Colonic mucosa (tissue), 4 donors: ENCODE measurements around the gene BTN3A1. TPM values are rescaled to one million over a fixed set of nuclear protein-coding genes. Genes with fewer than 3 reads are reported as not detected.
A peak's percentile ranks its signal among the peaks of the same experiment; 100 is the strongest.

ENCODE experiments used
- DNase-seq: peaks from one replicate; pipeline ENCODE4 v3.0.0-alpha.2; 2020
- H3K27ac ChIP-seq: fragments of 200-600 bp; one replicate; pipeline ENCODE4 v1.8.0; 2021
- H3K27me3 ChIP-seq: fragments of 200-600 bp; one replicate; pipeline ENCODE4 v1.8.0; 2021
- H3K36me3 ChIP-seq: fragments of 200-600 bp; one replicate; pipeline ENCODE4 v1.8.0; 2021
- H3K4me1 ChIP-seq: fragments of 200-600 bp; one replicate; pipeline ENCODE4 v1.8.0; 2021; ENCODE audit warnings: mild to moderate bottlenecking
- H3K4me3 ChIP-seq: fragments of 200-600 bp; one replicate; pipeline ENCODE4 v1.8.0; 2021
- H3K9ac ChIP-seq, 2 donors: one replicate each; pipeline ENCODE4 v1.7.0; 2013; ENCODE audit warnings: control low read depth in 2 of 2, low read depth in 2 of 2, low read length in 2 of 2
- H3K9me3 ChIP-seq: fragments of 200-600 bp; one replicate; pipeline ENCODE4 v1.8.0; 2021
- intact Hi-C: fragments of 100-400 bp; cut with DNase I; formaldehyde crosslinking; loops from one replicate; pipeline ENCODE4 v1.14.1; 2022
- total RNA-seq, 2 donors: library from RNA; stranded (reverse); fragmentation: NEBNext Ultra II Directional in 1 of 2; extraction: Animal tissue kit (Norgen Biotek cat#: 25700) in 1 of 2; gene quantifications; one replicate each; pipeline ENCODE4 v1.2.1, GENCODE V29; 2021
- TF ChIP-seq, protein P1 (sequence below): fragments of 200-600 bp; IDR thresholded peaks from one replicate; pipeline ENCODE4 v1.8.0; 2022; ENCODE audit warnings: antibody characterized with exemption, mild to moderate bottlenecking
- donor health status: healthy.
- donor health status: DM: no; HTN: no; CAD: no.
- donor health status: DM: no; HTN: no; CAD: no.

BTN3A1 gene
- total RNA-seq, 2 donors from 2014 or later, result 24.1 to 29.4 TPM

DNA sequence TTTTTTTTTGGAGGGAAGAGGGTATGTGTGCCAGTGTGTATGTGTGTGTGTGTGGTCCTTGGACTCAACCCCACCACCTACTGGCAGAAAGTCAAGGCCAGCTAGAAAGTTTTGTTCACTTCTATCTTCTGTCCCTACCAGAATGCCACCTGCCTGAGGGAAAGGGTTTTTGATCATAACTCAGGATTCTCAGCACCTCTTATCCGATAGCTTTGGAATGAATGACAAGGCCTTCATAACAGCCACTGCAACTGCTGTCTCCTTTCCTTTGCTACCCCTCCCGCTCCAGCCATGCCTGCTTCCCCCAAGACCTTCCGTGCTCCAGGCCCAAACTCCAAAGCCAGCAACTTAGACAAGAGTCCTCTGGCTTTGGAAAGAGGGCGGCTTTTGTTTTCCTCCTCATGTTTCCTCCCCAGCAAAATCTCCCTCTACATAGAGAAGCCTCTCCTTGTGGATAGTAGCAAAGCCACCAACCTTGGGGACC is 18.7 kb downstream of the BTN3A1 start:
- peak; percentile 49 for DNase-seq
- intact Hi-C loops, result no loop called here

DNA sequence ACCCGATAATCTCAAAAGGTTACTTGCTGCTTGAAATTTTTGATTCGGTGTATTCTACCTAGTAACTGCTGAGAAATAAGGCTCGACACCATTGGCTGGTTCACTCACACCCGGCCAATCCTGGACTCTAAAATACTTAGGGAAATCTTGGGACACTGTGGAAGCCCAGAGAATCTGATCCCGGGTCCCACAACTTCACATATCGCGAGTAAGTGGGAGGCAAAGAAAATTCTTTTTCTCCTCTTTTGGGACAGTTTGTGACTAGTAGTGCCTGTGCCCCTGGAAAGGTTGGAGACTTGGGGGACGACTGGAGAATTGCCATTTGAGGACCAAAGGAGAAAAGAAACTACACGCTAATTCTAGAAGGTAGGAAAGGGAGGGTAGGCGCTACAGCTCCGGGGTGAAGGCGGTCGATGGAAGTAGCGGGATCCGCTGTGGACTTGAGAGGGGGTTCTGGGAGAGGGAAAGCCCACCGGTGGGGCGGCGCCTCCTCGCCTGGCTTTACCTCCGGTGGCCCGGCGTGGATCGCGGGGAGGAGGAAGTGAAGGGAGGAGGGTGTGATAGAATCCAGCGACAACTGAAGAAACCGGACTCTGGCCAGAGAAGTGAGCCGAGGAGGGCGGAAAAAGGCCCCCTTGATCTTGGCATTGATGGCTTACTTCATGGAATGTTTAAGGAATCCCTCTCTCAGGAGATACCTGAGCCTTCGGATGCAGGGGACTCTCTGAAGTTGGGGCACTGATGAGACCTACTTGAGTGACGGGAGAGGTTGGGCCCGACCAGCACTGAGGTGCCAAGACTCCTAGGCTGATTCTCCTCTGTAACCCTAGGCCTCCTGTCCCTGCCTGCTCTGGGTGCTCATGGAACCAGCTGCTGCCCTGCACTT is 19.4 kb downstream of the BTN3A1 start:
- H3K9ac ChIP-seq, result peak overlapping the region; percentile 41 to 87
- TF ChIP-seq, protein P1, sequence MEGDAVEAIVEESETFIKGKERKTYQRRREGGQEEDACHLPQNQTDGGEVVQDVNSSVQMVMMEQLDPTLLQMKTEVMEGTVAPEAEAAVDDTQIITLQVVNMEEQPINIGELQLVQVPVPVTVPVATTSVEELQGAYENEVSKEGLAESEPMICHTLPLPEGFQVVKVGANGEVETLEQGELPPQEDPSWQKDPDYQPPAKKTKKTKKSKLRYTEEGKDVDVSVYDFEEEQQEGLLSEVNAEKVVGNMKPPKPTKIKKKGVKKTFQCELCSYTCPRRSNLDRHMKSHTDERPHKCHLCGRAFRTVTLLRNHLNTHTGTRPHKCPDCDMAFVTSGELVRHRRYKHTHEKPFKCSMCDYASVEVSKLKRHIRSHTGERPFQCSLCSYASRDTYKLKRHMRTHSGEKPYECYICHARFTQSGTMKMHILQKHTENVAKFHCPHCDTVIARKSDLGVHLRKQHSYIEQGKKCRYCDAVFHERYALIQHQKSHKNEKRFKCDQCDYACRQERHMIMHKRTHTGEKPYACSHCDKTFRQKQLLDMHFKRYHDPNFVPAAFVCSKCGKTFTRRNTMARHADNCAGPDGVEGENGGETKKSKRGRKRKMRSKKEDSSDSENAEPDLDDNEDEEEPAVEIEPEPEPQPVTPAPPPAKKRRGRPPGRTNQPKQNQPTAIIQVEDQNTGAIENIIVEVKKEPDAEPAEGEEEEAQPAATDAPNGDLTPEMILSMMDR, result no peak
- peaks cover 4% of the 10 kb centered on the region for H3K4me1 ChIP-seq
- H3K36me3 ChIP-seq, result no peaks in the 10 kb centered on the region
- intact Hi-C loops, result no loop called here
- no peaks in the 10 kb centered on the region for H3K9me3 ChIP-seq
- peak overlapping the region; percentile 70 for H3K27ac ChIP-seq
- DNase-seq, result peak; percentile 80
- H3K27me3 ChIP-seq, result no peaks in the 10 kb centered on the region
- H3K4me3 ChIP-seq, result peak overlapping the region; percentile 51

More for the DNA sequence above, 18.7 kb downstream of the BTN3A1 start:
- H3K27ac ChIP-seq, result peak overlapping the region; percentile 70
- H3K4me3 ChIP-seq, result peak overlapping the region; percentile 51
- H3K27me3 ChIP-seq, result no peaks in the 10 kb centered on the region
- H3K9me3 ChIP-seq, result no peaks in the 10 kb centered on the region
- H3K9ac ChIP-seq, result peak overlapping the region; percentile 41 to 87
- H3K36me3 ChIP-seq, result no peaks in the 10 kb centered on the region
- TF ChIP-seq, protein P1, result peak; percentile 11
- H3K4me1 ChIP-seq, result peaks cover 4% of the 10 kb centered on the region

DNA sequence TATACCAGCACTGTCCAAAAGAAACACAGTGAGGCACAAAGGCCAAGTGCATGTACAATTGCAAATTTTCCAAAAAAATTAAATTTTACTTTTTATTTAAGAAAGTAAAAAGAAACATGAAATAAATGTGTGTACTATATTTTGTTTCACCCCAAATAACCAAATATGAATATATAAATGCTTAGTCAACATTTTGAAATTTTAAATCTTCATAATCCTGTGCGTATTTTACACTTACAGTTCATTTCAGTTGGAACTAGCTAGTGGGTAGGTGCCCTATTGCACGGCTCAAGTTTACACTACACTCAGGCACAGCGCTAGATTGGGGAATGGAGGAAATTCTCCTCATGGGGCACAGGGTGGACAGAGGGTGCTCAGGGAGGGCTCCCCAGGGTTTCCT is 20.3 kb downstream of the BTN3A1 start:
- no peak overlapping the region for H3K27ac ChIP-seq
- H3K27me3 ChIP-seq, result no peaks in the 10 kb centered on the region
- H3K4me3 ChIP-seq, result peak overlapping the region; percentile 51
- intact Hi-C loops, result no loop called here
- H3K36me3 ChIP-seq, result no peaks in the 10 kb centered on the region
- DNase-seq, result no peak
- H3K9ac ChIP-seq, result no peak overlapping the region
- no peaks in the 10 kb centered on the region for H3K9me3 ChIP-seq
- TF ChIP-seq, protein P1, result no peak
- H3K4me1 ChIP-seq, result peaks cover 4% of the 10 kb centered on the region

DNA sequence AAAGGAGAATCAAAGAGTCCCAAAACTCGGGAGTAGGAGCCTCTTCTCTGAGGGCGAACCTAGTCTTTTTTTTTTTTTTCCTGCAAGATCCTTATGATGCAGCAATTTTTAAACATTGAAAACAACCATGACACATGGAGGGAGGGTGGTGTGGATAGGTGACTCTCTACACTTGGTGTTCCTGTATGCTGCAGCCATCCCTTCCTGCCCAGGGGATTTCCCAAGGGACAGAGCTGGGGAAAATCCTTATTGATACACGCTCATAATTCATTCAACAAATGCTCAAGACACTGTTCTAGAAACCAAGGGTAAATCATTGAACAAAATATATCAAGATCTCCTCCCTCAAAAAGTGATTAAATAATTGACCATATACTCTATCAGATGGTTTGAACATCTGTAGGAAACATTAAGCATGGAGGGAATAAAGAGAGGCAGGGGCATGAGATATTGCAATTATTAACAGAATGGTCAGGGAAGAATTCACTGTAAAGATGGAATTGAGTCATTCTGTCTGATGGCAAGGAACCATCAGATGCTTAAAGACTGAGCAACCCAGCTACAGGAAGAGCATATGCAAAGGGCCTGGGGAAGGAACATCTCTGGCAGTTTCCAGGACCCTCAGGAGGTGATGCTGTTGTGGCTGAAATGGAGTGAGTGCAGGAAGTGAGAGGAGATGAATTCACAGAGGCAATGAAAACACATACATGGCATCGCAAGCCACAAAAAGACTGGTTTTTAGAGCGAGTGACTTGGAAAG is 24.8 kb downstream of the BTN3A1 start:
- intact Hi-C loops, result no loop called here
- no peaks in the 10 kb centered on the region for H3K4me1 ChIP-seq
- H3K4me3 ChIP-seq, result no peak overlapping the region
- no peak for DNase-seq
- no peak overlapping the region for H3K27ac ChIP-seq
- TF ChIP-seq, protein P1, result no peak
- H3K27me3 ChIP-seq, result no peaks in the 10 kb centered on the region
- H3K9ac ChIP-seq, result no peak overlapping the region
- no peaks in the 10 kb centered on the region for H3K36me3 ChIP-seq
- H3K9me3 ChIP-seq, result no peaks in the 10 kb centered on the region

DNA sequence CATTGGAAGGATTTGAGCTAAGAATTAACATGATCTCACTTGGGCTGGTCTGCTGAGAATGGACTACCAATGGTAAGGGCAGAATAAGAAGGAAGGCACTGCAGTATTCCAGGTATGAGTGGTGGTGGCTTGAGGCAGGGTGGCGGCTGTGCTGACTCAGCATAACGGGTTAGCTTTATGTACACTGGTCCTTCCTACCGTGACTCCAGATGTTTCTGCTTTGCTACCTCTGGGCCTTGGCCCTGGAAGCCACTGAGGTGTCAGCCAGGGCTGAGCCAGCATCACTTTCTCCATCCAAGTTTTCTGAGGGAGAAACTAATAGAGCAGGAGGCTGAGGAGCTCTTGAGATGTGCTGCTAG is 25.4 kb downstream of the BTN3A1 start:
- no peak for DNase-seq
- no peaks in the 10 kb centered on the region for H3K9me3 ChIP-seq
- intact Hi-C loops, result no loop called here
- no peaks in the 10 kb centered on the region for H3K27me3 ChIP-seq
- no peak overlapping the region for H3K27ac ChIP-seq
- no peak overlapping the region for H3K4me3 ChIP-seq
- H3K4me1 ChIP-seq, result no peaks in the 10 kb centered on the region
- TF ChIP-seq, protein P1, result no peak
- no peaks in the 10 kb centered on the region for H3K36me3 ChIP-seq
- H3K9ac ChIP-seq, result no peak overlapping the region
